ENCODE results near the gene WDR81.

Gene WDR81

GRCh38 chr17:1787301-1787902 is 62.9 kb downstream of the WDR81 start:
- no peak overlapping the region for H2AFZ ChIP-seq (ENCODE audit: low read depth, low read length)
- H4K20me1 ChIP-seq (ENCODE audit: insufficient read depth, low read length), result no peaks in the 10 kb centered on the region
- H3K4me1 ChIP-seq (ENCODE audit: low read length), result no peaks in the 10 kb centered on the region
- peaks cover 23% of the 10 kb centered on the region for H3K36me3 ChIP-seq (replicated peaks; ENCODE audit: low read depth, low read length)
- no peaks in the 10 kb centered on the region for H3K27me3 ChIP-seq (ENCODE audit: low read depth, low read length)
- H3K27ac ChIP-seq (ENCODE audit: low read length), result no peak overlapping the region
- no peaks in the 10 kb centered on the region for H3K9me3 ChIP-seq (ENCODE audit: insufficient read depth, low read length)
- TF ChIP-seq EZH2phosphoT487 (IDR thresholded peaks at IDR 0.05; ENCODE audit: low read depth), result no peak
- no peak overlapping the region for H3K4me2 ChIP-seq (ENCODE audit: low read length)
- no peak overlapping the region for H3K9ac ChIP-seq (ENCODE audit: low read length)
- no peak overlapping the region for H3K4me3 ChIP-seq (ENCODE audit: low read length)
- H3K79me2 ChIP-seq (ENCODE audit: low read length), result no peaks in the 10 kb centered on the region

All from OCI-LY3 (cell line).